ENCODE data around the gene ARHGAP44. TPM values are rescaled to one million over a fixed set of nuclear protein-coding genes. Genes with fewer than 3 reads are reported as not detected.

ARHGAP44 gene
- total and polyA plus RNA-seq, 9 of the 15 experiments (the other 6 are each of a cell fraction or from before 2014, with no cell fraction given): 0.01 to 0.68 (median 0.07) TPM; not detected in 1

DNA sequence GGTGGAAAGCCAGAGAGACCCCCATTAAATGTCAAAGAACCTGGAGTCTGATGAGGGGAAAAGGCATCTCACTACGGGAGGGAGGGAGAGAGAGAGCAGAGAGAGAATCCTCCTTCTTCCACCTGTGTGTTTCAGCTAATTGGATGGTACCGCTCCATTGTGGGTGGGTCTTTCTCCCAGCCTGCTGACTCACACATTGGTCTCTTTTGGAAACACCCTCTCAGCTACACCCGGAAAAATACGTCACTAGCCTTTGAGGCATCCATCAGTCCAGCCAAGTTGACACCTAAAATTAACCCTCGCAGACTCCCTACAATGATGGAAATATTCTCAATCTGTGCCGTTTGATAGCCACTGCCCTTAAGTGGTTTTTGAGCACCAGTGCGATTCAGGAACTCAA is 128.1 kb downstream of the ARHGAP44 start (continued):
- TF ChIP-seq, protein P1, sequence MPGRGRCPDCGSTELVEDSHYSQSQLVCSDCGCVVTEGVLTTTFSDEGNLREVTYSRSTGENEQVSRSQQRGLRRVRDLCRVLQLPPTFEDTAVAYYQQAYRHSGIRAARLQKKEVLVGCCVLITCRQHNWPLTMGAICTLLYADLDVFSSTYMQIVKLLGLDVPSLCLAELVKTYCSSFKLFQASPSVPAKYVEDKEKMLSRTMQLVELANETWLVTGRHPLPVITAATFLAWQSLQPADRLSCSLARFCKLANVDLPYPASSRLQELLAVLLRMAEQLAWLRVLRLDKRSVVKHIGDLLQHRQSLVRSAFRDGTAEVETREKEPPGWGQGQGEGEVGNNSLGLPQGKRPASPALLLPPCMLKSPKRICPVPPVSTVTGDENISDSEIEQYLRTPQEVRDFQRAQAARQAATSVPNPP (IDR thresholded peaks at IDR 0.05; ENCODE audit: borderline replicate concordance, insufficient read depth, insufficient read length): no peak
- TF ChIP-seq, protein P2, sequence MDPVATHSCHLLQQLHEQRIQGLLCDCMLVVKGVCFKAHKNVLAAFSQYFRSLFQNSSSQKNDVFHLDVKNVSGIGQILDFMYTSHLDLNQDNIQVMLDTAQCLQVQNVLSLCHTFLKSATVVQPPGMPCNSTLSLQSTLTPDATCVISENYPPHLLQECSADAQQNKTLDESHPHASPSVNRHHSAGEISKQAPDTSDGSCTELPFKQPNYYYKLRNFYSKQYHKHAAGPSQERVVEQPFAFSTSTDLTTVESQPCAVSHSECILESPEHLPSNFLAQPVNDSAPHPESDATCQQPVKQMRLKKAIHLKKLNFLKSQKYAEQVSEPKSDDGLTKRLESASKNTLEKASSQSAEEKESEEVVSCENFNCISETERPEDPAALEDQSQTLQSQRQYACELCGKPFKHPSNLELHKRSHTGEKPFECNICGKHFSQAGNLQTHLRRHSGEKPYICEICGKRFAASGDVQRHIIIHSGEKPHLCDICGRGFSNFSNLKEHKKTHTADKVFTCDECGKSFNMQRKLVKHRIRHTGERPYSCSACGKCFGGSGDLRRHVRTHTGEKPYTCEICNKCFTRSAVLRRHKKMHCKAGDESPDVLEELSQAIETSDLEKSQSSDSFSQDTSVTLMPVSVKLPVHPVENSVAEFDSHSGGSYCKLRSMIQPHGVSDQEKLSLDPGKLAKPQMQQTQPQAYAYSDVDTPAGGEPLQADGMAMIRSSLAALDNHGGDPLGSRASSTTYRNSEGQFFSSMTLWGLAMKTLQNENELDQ (CRISPR knock-in tag; IDR thresholded peaks at IDR 0.05; ENCODE audit: borderline replicate concordance): no peak
- no peak for TF ChIP-seq ERF (CRISPR knock-in tag; IDR thresholded peaks at IDR 0.05)

DNA sequence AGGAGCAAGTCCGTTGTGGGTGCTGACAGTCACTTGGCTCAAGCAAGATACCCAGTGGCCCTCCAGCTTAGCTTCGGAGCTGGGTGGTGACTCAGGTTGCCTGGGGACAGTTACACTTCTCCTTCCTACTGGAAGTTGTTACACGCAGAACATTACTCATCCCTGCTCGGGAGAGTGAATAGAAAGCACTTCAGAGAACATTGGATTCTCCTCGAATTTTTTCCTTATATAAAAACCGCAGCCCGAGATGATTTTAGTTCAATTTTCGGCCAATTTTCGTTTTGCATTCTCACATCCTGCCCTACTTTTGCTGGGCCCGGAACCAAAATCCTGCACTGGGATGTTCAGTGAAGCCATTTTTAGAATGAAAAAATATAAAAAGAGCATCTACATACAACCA is 128.8 kb downstream of the ARHGAP44 start:
- no peaks in the 10 kb centered on the region for H3K9me3 ChIP-seq (replicated peaks; ENCODE audit: control insufficient read depth, insufficient read depth, low read depth, low read length)
- FAIRE-seq (no peak), ATAC-seq (no peak), DNase-seq (ENCODE audit: extremely low read depth in 1 of 4, low spot score in 3 of 4) (no peak)
- no peak overlapping the region for H2AFZ ChIP-seq (ENCODE audit: low read depth, low read length)
- intact Hi-C loops (cut with micrococcal nuclease): no loop called here
- no peak overlapping the region for H3K27ac ChIP-seq (ENCODE audit: extremely low read depth, low read depth, low read length)
- WGBS (ENCODE audit: insufficient coverage, low coverage, missing lambda C conversion rate): 1% methylated on average over 9 of the region's 10 CpGs
- no peak overlapping the region for H3K9ac ChIP-seq (ENCODE audit: insufficient read depth in 1 of 2, low read depth in 2 of 2, low read length in 2 of 2)
- H3K79me2 ChIP-seq (ENCODE audit: control insufficient read depth, insufficient read depth, low read length): no peaks in the 10 kb centered on the region
- CTCF ChIA-PET (ENCODE audit: low intra/inter-chr PET ratio): interaction anchor here (0.6 kb wide), 1 partner anchor 108 kb away, joined by 3 read pairs; no protein-coding TSS in a partner anchor
- peaks cover 2 to 10% of the 10 kb centered on the region in 2 experiments; a peak in 2 of 5 replicates for H3K27me3 ChIP-seq (ENCODE audit: control insufficient read depth in 2 of 2, insufficient read depth in 2 of 2, low read length in 2 of 2)
- H3K4me1 ChIP-seq (replicated peaks in 1 of 2; ENCODE audit: control insufficient read depth in 2 of 2, insufficient read depth in 2 of 2, low read length in 2 of 2): no peaks in the 10 kb centered on the region
- in situ Hi-C loops (cut with MboI): no loop called here
- H3K4me2 ChIP-seq (ENCODE audit: insufficient read depth, low read length): no peak overlapping the region
- no TSS peak for BruUV-seq (replicated peaks)
- no peak overlapping the region for H3K4me3 ChIP-seq
- H4K20me1 ChIP-seq (replicated peaks; ENCODE audit: control insufficient read depth, insufficient read depth, low read length): no peaks in the 10 kb centered on the region
- H3K36me3 ChIP-seq (ENCODE audit: control insufficient read depth, insufficient read depth, low read length): no peaks in the 10 kb centered on the region
- H3K9me1 ChIP-seq (ENCODE audit: control insufficient read depth, insufficient read depth, low read length): no peaks in the 10 kb centered on the region
- POLR2A ChIA-PET: no interaction called here
- TF ChIP-seq MAFK (IDR thresholded peaks at IDR 0.05; ENCODE audit: low read length): no peak
- TF ChIP-seq NCOR1 (IDR thresholded peaks at IDR 0.05): no peak
- no peak for TF ChIP-seq MTF1 (CRISPR knock-in tag; IDR thresholded peaks at IDR 0.05; ENCODE audit: borderline replicate concordance)
- TF ChIP-seq ARNT (IDR thresholded peaks at IDR 0.05): no peak
- TF ChIP-seq, protein P3, sequence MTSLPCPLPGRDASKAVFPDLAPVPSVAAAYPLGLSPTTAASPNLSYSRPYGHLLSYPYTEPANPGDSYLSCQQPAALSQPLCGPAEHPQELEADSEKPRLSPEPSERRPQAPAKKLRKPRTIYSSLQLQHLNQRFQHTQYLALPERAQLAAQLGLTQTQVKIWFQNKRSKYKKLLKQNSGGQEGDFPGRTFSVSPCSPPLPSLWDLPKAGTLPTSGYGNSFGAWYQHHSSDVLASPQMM (CRISPR knock-in tag; IDR thresholded peaks at IDR 0.05): no peak
- no peak for TF ChIP-seq NFATC3 (IDR thresholded peaks at IDR 0.05)

Measured in K562 (cell line).